ENCODE data around the gene ZNF346. TPM values are rescaled to one million over a fixed set of nuclear protein-coding genes. Genes with fewer than 3 reads are reported as not detected.

The ZNF346 gene
- total and polyA plus RNA-seq, 2 of the 13 experiments (the other 11 are each of a cell fraction or from before 2014, with no cell fraction given): 8.6 to 19.4 TPM

DNA sequence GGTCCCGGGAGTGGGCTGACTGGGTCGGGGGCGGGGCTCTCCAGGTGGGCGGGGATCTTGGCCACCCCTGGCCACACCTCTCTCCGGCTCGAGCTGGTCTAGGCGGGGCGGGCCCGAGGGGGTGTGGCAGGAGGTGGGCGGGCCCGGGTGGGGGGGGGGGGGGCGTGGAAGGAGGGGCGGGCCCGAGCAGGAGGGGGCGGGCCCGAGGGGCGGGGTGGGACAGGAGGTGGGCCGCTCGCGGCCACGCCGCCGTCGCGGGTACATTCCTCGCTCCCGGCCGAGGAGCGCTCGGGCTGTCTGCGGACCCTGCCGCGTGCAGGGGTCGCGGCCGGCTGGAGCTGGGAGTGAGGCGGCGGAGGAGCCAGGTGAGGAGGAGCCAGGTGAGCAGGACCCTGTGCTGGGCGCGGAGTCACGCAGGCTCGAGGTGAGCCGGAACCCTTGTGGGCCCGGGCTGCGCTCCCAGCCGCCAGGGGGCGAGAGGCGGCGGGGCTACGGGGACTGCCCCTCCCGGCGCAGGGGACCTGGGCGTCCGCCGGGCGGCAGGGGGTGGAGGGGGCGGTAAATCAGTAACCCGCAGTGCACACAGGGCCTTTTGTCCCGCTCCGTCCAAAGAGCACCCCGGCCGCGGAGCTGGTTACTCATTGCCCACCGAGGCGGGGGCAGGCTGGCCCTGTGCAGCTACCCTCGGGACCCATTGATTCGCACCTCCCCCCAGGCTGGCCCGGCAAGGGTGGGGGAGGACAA is 64.3 kb downstream of the ZNF346 start, which contains the start of gene FGFR4 (continued):
- TF ChIP-seq NFIB (CRISPR knock-in tag; IDR thresholded peaks at IDR 0.05; ENCODE audit: borderline replicate concordance) (no peak), ZNF513 (CRISPR knock-in tag; conservative IDR thresholded peaks at IDR 0.05) (0 out of 2 replicates have a peak, but pooled peaks have one; percentile 25), FOXA1 (IDR thresholded peaks at IDR 0.05) (no peak), FOXA1 (CRISPR knock-in tag; IDR thresholded peaks at IDR 0.05) (peak; percentile 31; the same call in 1 of the 2 replicates), ATF1 (CRISPR knock-in tag; IDR thresholded peaks at IDR 0.05) (no peak), ZNF432 (CRISPR knock-in tag; IDR thresholded peaks at IDR 0.05; ENCODE audit: borderline replicate concordance) (no peak), ZNF138 (CRISPR knock-in tag; IDR thresholded peaks at IDR 0.05; ENCODE audit: low read depth) (no peak; the same call in 1 of the 2 replicates), TCF7L2 (IDR thresholded peaks at IDR 0.05; ENCODE audit: low read depth, low read length) (no peak), ZNF512B (CRISPR knock-in tag; IDR thresholded peaks at IDR 0.05; ENCODE audit: borderline replicate concordance) (no peak), ZNF749 (CRISPR knock-in tag; IDR thresholded peaks at IDR 0.05; ENCODE audit: borderline replicate concordance) (0 out of 2 replicates have a peak, but pooled peaks have one; percentile 86), ZFP37 (CRISPR knock-in tag; IDR thresholded peaks at IDR 0.05; ENCODE audit: borderline replicate concordance) (0 out of 2 replicates have a peak, but pooled peaks have one; percentile 25), ZNF530 (CRISPR knock-in tag; IDR thresholded peaks at IDR 0.05; ENCODE audit: low read depth) (no peak), PHB2 (IDR thresholded peaks at IDR 0.05; ENCODE audit: partially characterized antibody) (no peak), ZNF576 (CRISPR knock-in tag; IDR thresholded peaks at IDR 0.05) (no peak), ZNF572 (CRISPR knock-in tag; IDR thresholded peaks at IDR 0.05) (no peak), KAT8 (CRISPR knock-in tag; IDR thresholded peaks at IDR 0.05) (peak; percentile 53; the same call in 1 of the 2 replicates), PPARG (CRISPR knock-in tag; conservative IDR thresholded peaks at IDR 0.05) (no peak; the same call in 1 of the 2 replicates), NCOR1 (IDR thresholded peaks at IDR 0.05; ENCODE audit: borderline replicate concordance, low read length) (peak; percentile 72; the same call in 1 of the 2 replicates), ISX (CRISPR knock-in tag; conservative IDR thresholded peaks at IDR 0.05) (no peak)
- TF ChIP-seq, protein P1, sequence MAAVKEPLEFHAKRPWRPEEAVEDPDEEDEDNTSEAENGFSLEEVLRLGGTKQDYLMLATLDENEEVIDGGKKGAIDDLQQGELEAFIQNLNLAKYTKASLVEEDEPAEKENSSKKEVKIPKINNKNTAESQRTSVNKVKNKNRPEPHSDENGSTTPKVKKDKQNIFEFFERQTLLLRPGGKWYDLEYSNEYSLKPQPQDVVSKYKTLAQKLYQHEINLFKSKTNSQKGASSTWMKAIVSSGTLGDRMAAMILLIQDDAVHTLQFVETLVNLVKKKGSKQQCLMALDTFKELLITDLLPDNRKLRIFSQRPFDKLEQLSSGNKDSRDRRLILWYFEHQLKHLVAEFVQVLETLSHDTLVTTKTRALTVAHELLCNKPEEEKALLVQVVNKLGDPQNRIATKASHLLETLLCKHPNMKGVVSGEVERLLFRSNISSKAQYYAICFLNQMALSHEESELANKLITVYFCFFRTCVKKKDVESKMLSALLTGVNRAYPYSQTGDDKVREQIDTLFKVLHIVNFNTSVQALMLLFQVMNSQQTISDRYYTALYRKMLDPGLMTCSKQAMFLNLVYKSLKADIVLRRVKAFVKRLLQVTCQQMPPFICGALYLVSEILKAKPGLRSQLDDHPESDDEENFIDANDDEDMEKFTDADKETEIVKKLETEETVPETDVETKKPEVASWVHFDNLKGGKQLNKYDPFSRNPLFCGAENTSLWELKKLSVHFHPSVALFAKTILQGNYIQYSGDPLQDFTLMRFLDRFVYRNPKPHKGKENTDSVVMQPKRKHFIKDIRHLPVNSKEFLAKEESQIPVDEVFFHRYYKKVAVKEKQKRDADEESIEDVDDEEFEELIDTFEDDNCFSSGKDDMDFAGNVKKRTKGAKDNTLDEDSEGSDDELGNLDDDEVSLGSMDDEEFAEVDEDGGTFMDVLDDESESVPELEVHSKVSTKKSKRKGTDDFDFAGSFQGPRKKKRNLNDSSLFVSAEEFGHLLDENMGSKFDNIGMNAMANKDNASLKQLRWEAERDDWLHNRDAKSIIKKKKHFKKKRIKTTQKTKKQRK (IDR thresholded peaks at IDR 0.05; ENCODE audit: low read length): no peak
